Stomach (tissue), 4 donors: ENCODE data around the gene NR5A1.

Experiments
- CTCF ChIP-seq, 7 experiments: fragments of 450-650 bp in 4 of 7; fragments of 200-600 bp in 3 of 7; sonication (generic) in 3 of 7; IDR thresholded peaks; one replicate each; pipeline ENCODE4 v1.5.1; 2016 to 2019; ENCODE audit warnings: antibody characterized with exemption in 7 of 7, control low read depth in 2 of 7, mild to moderate bottlenecking in 1 of 7
- EP300 ChIP-seq: sonication (generic); formaldehyde crosslinking; IDR thresholded peaks from one replicate; pipeline ENCODE4 v1.6.1; 2017; ENCODE audit warnings: antibody characterized with exemption

- no peak for TF ChIP-seq CTCF (IDR thresholded peaks at IDR 0.05)
- TF ChIP-seq EP300, result no peak
These were observed 28.8 kb downstream of the NR5A1 start for GRCh38 chr9:124478354-124478753.
